ENCODE results near the gene PPP6R2.
A peak's percentile ranks its signal among the peaks of the same experiment; 100 is the strongest.

PPP6R2 gene

GRCh38 chr22:50471197-50471847, 128.2 kb downstream of the PPP6R2 start:
- TF ChIP-seq, protein P1, sequence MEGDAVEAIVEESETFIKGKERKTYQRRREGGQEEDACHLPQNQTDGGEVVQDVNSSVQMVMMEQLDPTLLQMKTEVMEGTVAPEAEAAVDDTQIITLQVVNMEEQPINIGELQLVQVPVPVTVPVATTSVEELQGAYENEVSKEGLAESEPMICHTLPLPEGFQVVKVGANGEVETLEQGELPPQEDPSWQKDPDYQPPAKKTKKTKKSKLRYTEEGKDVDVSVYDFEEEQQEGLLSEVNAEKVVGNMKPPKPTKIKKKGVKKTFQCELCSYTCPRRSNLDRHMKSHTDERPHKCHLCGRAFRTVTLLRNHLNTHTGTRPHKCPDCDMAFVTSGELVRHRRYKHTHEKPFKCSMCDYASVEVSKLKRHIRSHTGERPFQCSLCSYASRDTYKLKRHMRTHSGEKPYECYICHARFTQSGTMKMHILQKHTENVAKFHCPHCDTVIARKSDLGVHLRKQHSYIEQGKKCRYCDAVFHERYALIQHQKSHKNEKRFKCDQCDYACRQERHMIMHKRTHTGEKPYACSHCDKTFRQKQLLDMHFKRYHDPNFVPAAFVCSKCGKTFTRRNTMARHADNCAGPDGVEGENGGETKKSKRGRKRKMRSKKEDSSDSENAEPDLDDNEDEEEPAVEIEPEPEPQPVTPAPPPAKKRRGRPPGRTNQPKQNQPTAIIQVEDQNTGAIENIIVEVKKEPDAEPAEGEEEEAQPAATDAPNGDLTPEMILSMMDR (IDR thresholded peaks at IDR 0.05): no peak

- TF ChIP-seq, protein P1 (IDR thresholded peaks at IDR 0.05): no peak
Measured at GRCh38 chr22:50471962-50472361, 128.8 kb downstream of the PPP6R2 start.

DNA sequence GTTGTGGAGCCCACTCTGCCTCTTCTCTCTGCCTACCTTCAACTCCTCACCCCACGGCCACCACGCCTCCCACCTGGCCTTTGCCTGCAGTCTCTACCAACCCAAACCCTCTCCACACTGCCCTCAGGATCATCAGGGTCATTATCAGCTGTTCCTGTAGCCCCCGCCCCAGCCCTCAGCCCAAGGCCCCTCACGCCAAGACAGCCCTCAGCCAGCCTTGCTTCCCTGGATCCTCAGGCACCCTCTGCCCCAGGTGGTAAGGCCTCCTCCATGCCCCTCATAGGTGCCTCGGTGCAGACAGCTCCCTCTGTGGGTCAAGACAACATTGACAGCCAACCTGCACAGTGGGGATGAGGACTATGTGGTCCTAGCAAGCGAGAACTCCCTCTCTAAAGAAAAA, 130.0 kb downstream of the PPP6R2 start:
- TF ChIP-seq, protein P1 (IDR thresholded peaks at IDR 0.05): peak; percentile 27; the same call in 1 of the 2 replicates

GRCh38 chr22:50473855-50474671, 130.9 kb downstream of the PPP6R2 start:
- TF ChIP-seq, protein P1 (IDR thresholded peaks at IDR 0.05): no peak

DNA sequence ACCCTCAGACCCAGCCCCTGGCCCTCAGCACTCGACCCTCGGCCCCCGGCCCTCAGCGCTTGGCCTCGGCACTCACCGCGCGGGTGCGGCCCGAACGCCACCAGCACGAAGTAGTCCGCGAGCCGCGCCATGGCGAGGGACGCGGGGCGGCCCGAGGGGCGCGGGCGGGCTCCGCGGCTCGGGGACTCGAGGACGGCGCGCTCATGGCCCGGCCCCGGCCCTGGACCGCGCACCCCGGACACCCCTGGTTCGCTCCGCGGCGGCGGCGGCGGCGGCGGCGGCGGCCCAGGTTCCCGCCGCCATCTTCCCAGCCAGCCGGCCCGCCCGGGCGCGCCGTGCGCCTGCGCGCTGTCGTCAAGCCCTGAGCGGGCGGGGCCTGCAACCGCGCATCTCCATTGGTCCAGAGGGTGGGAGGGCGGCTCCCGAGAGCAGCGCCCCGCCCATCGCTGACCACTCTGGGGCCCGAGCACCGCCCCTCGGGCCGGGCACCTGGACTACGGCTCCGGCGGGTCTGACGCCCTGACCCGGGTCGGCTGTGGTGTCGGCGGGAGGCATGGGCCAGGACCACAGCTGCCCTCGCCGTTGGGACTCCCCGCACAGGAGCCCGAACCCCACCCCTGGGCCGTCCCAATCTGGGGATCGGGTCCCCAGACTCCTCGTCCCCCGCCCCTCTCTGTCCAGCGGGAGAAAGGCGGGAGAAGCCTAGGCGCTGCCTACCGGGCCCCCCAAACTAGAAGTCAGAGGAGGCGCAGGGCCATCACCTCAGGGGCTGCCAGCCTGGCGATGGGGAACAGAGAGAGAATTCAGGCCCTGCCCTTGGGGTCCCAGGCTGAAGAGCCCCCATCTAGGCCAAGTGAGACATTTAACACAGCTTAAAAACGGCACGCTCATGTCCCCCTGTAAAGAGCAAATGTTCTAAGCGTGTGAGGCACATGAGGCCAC, 131.9 kb downstream of the PPP6R2 start, which contains the start of gene SBF1:
Gene SBF1 (minus strand): TSS at position 326 of the 942 bp plus-strand sequence. CDS start 195 bp downstream, at position 131.
- TF ChIP-seq, protein P1 (IDR thresholded peaks at IDR 0.05): no peak

DNA sequence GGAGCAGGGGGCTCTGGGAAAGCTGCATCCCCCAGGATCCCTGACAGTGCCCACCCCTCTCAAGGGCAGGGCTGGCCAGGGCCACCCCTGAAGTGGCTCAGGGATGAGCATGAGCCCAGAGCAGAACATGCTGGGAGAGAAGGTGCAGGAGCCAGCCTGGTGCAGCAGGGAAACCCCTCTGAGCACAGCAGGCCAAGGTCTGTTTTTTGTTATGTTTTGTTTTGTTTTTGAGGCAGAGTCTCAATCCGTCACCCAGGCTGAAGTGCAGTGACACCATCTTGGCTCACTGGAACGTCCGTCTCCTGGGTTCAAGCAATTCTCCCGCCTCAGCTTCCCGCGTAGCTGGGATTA, 132.5 kb downstream of the PPP6R2 start:
- TF ChIP-seq, protein P1 (IDR thresholded peaks at IDR 0.05): no peak

DNA sequence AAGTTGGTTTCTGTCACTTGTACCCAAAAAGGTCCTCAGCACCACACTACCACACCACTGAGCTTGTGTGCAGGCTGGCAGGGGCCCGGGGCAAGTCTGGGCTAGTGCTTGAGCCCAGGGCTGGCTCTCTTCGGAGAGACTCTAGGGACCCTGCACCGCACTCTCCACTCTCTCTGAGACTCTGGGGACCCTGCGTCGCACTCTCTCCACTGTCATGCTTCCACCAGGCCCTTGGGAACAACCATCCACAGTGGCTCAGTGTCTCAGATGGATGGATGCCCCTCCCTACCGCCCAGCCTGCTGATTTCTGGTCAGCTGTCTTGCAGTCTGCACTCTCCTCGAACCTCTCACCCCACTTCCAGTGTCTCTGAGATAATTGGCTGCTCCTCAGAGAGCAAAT, 133.7 kb downstream of the PPP6R2 start:
- TF ChIP-seq, protein P1 (IDR thresholded peaks at IDR 0.05): no peak
